H1 (cell line): ENCODE measurements around the gene NANOS2. TPM values are rescaled to one million over a fixed set of nuclear protein-coding genes. Genes with fewer than 3 reads are reported as not detected.

Experiments used
- CTCF ChIA-PET: fragments of 300-600 bp; sonication (Branson Sonifier 250); formaldehyde crosslinking; loops from one replicate; lab custom pipeline; 2021; ENCODE audit not compliant: partially characterized antibody; lab: Charles Lee
- POLR2A ChIA-PET: fragments of 300-600 bp; sonication (Branson Sonifier 250); formaldehyde crosslinking; loops from one replicate; lab custom pipeline; 2021; ENCODE audit warnings: inconsistent platforms; ENCODE audit not compliant: partially characterized antibody; lab: Charles Lee
- DNase-seq, 2 experiments: peaks; one replicate each; pipeline versions ENCODE4 v3.0.0 to v3.0.0-alpha.2; 2010 to 2022; ENCODE audit warnings: low spot score in 2 of 2, low read depth in 1 of 2, mixed read lengths in 1 of 2
- FAIRE-seq: peaks from 2 replicates; lab custom pipeline; 2011; peaks lifted over from hg19 to GRCh38; lab: Jason Lieb, UNC
- H2AFZ ChIP-seq: 2 replicates; pipeline ENCODE4 v1.8.1; 2012; ENCODE audit warnings: low read length, inconsistent platforms
- H2AK5ac ChIP-seq: 2 replicates; pipeline ENCODE4 v1.6.1; 2013; ENCODE audit warnings: low read depth, low read length
- H2BK120ac ChIP-seq: replicated peaks from 2 replicates; pipeline ENCODE3; 2013; ENCODE audit warnings: low read depth, low read length, inconsistent platforms
- H2BK12ac ChIP-seq: 2 replicates; pipeline ENCODE4 v1.6.1; 2013; ENCODE audit warnings: low read depth, low read length
- H2BK15ac ChIP-seq: 2 replicates; pipeline ENCODE4 v1.6.1; 2013; ENCODE audit warnings: low read length
- H2BK20ac ChIP-seq: 2 replicates; pipeline ENCODE4 v1.6.1; 2013; ENCODE audit warnings: low read length
- H2BK5ac ChIP-seq: 2 replicates; pipeline ENCODE4 v1.6.1; 2013; ENCODE audit warnings: low read depth, low read length
- H3K14ac ChIP-seq: 2 replicates; pipeline ENCODE4 v1.6.1; 2013; ENCODE audit warnings: inconsistent platforms; ENCODE audit not compliant: insufficient read length
- H3K18ac ChIP-seq: 2 replicates; pipeline ENCODE4 v1.6.1; 2013; ENCODE audit warnings: low read length; ENCODE audit errors: extremely low read depth
- H3K23ac ChIP-seq: 2 replicates; pipeline ENCODE4 v1.6.1; 2013; ENCODE audit warnings: inconsistent platforms; ENCODE audit not compliant: insufficient read length
- H3K23me2 ChIP-seq: 2 replicates; pipeline ENCODE4 v1.6.1; 2013; ENCODE audit warnings: low read depth, low read length
- H3K27ac ChIP-seq: 2 replicates; pipeline ENCODE4 v1.6.1; 2011; ENCODE audit warnings: low read depth, low read length, inconsistent platforms
- H3K27me3 ChIP-seq, 4 experiments: replicated peaks in 1 of 4; 1 replicate in 1 of 4; 2 replicates in 3 of 4; pipeline versions ENCODE4 v1.6.1 to v1.8.1; 2011 to 2013; ENCODE audit warnings: low read length in 3 of 4, mild to moderate bottlenecking in 3 of 4, inconsistent platforms in 2 of 4, mixed read lengths in 2 of 4, moderate library complexity in 1 of 4; ENCODE audit not compliant: control insufficient read depth in 3 of 4, insufficient read depth in 3 of 4; ENCODE audit errors: extremely low read depth in 1 of 4
- H3K36me3 ChIP-seq, 4 experiments: 2 replicates each; pipeline versions ENCODE4 v1.6.1 to v1.8.1; 2011 to 2013; ENCODE audit warnings: mild to moderate bottlenecking in 4 of 4, low read length in 3 of 4, moderate library complexity in 2 of 4, control low read depth in 1 of 4, inconsistent platforms in 1 of 4; ENCODE audit not compliant: insufficient read depth in 4 of 4, control insufficient read depth in 2 of 4
- H3K4ac ChIP-seq: replicated peaks from 2 replicates; pipeline ENCODE3; 2013; ENCODE audit warnings: low read length, low read depth, mixed read lengths, inconsistent platforms; ENCODE audit not compliant: insufficient read length
- H3K4me1 ChIP-seq, 4 experiments: replicated peaks in 1 of 4; 1 replicate in 1 of 4; 2 replicates in 3 of 4; pipeline versions ENCODE4 v1.6.1 to v1.8.1; 2011 to 2013; ENCODE audit warnings: low read length in 3 of 4, inconsistent platforms in 2 of 4, mixed read lengths in 1 of 4; ENCODE audit not compliant: insufficient read depth in 4 of 4, control insufficient read depth in 3 of 4
- H3K4me2 ChIP-seq, 2 experiments: 2 replicates each; pipeline versions ENCODE4 v1.6.1 to v1.8.1; 2011 to 2013; ENCODE audit warnings: low read depth in 2 of 2, low read length in 2 of 2, control low read depth in 1 of 2, inconsistent platforms in 1 of 2, mild to moderate bottlenecking in 1 of 2; ENCODE audit not compliant: insufficient read depth in 1 of 2
- H3K4me3 ChIP-seq, 4 experiments: fragments of 200-600, 300-600 bp in 1 of 4; sonication (generic), shearing (Covaris generic), sonication (Bioruptor Twin) in 1 of 4; 2 replicates each; pipeline versions ENCODE4 v1.5.1 to v1.8.1; 2011 to 2016; ENCODE audit warnings: low read length in 4 of 4, low read depth in 3 of 4, control low read depth in 2 of 4, inconsistent platforms in 2 of 4, mild to moderate bottlenecking in 2 of 4, mixed read lengths in 1 of 4, moderate library complexity in 1 of 4; ENCODE audit not compliant: insufficient read depth in 2 of 4; ENCODE audit errors: extremely low read depth in 1 of 4
- H3K56ac ChIP-seq: replicated peaks from 2 replicates; pipeline ENCODE3; 2013; ENCODE audit warnings: low read depth, mild to moderate bottlenecking, mixed read lengths, low read length, inconsistent platforms; ENCODE audit not compliant: insufficient read length
- H3K79me1 ChIP-seq: 2 replicates; pipeline ENCODE4 v1.6.1; 2013; ENCODE audit warnings: low read depth, low read length, control low read depth
- H3K79me2 ChIP-seq, 2 experiments: 2 replicates each; pipeline versions ENCODE4 v1.6.1 to v1.8.1; 2012 to 2013; ENCODE audit warnings: low read length in 2 of 2, mild to moderate bottlenecking in 2 of 2, inconsistent platforms in 1 of 2; ENCODE audit not compliant: insufficient read depth in 2 of 2, control insufficient read depth in 1 of 2
- H3K9ac ChIP-seq, 4 experiments: replicated peaks in 1 of 4; 1 replicate in 1 of 4; 2 replicates in 3 of 4; pipeline versions ENCODE4 v1.6.1 to v1.8.1; 2011 to 2013; ENCODE audit warnings: low read depth in 3 of 4, low read length in 3 of 4, control low read depth in 2 of 4, mild to moderate bottlenecking in 2 of 4, moderate library complexity in 2 of 4, inconsistent platforms in 1 of 4; ENCODE audit errors: extremely low read depth in 1 of 4
- H3K9me3 ChIP-seq, 2 experiments: 2 replicates each; pipeline versions ENCODE4 v1.6.1 to v1.8.1; 2012 to 2013; ENCODE audit warnings: mild to moderate bottlenecking in 2 of 2, moderate library complexity in 2 of 2, control low read depth in 1 of 2, inconsistent platforms in 1 of 2, low read depth in 1 of 2, low read length in 1 of 2, mixed read lengths in 1 of 2; ENCODE audit not compliant: insufficient read depth in 2 of 2
- H4K20me1 ChIP-seq, 2 experiments: replicated peaks in 1 of 2; 2 replicates each; pipeline versions ENCODE3 to v1.8.1; 2011 to 2013; ENCODE audit warnings: inconsistent platforms in 2 of 2, low read length in 2 of 2, mild to moderate bottlenecking in 1 of 2; ENCODE audit not compliant: insufficient read depth in 2 of 2, control insufficient read depth in 1 of 2
- H4K5ac ChIP-seq: 2 replicates; pipeline ENCODE4 v1.6.1; 2013; ENCODE audit warnings: low read length, low read depth, mixed read lengths, inconsistent platforms; ENCODE audit not compliant: insufficient read length
- H4K8ac ChIP-seq: 2 replicates; pipeline ENCODE4 v1.8.0; 2013; ENCODE audit warnings: mild to moderate bottlenecking, moderate library complexity, low read length, inconsistent platforms; ENCODE audit not compliant: insufficient read depth; ENCODE audit errors: extremely low read depth
- H4K91ac ChIP-seq: replicated peaks from 2 replicates; pipeline ENCODE3; 2013; ENCODE audit warnings: low read length, mixed read lengths, inconsistent platforms; ENCODE audit not compliant: insufficient read length
- SUZ12 ChIP-seq: fragments of 200-600 bp; sonication (generic); IDR thresholded peaks from 2 replicates; pipeline ENCODE4 v1.6.1; 2012; ENCODE audit warnings: mild to moderate bottlenecking, inconsistent platforms, low read length, moderate library complexity, mixed read lengths
- WGBS, 2 experiments: shearing (Covaris generic) in 1 of 2; methylation state at CpG; one replicate each; pipeline versions ENCODE4 v1.1.6 to v1.1.7; 2013 to 2015; ENCODE audit warnings: low lambda C conversion rate in 2 of 2, mixed read lengths in 2 of 2, inconsistent platforms in 1 of 2, low coverage in 1 of 2, missing lambda C conversion rate in 1 of 2; ENCODE audit not compliant: insufficient replicate concordance in 2 of 2, insufficient coverage in 1 of 2, insufficient read length in 1 of 2; ENCODE audit errors: extremely low coverage in 1 of 2, missing lambda C conversion rate in 1 of 2; 5-methylcytosine and 5-hydroxymethylcytosine counted together
- polyA plus RNA-seq, 7 experiments: library from polyadenylated mRNA; depleted of rRNA in 3 of 7; stranded (reverse) in 5 of 7; unstranded in 2 of 7; fragments of >200 nt in 5 of 7; fragments of 200-250 nt in 2 of 7; gene quantifications; 1 replicate in 5 of 7; 2 replicates in 1 of 7; 4 replicates in 1 of 7; pipeline versions ENCODE4 v1.2.1 to v1.2.3, GENCODE V29; 2011 to 2013; ENCODE audit warnings: missing spikeins in 2 of 7, mixed read lengths in 2 of 7
- total RNA-seq: library from RNA; stranded (reverse); fragmentation: NEBNext Ultra II Directional; extraction: Animal tissue kit (Norgen Biotek cat#: 25700); gene quantifications from 2 replicates; pipeline ENCODE4 v1.2.1, GENCODE V29; 2021

Gene NANOS2
- total and polyA plus RNA-seq, 2 of the 8 experiments (the other 6 are each of a cell fraction or from before 2014, with no cell fraction given): 0.20 TPM; not detected in 1

GRCh38 chr19:45917421-45918091 lies 3.0 kb upstream of the NANOS2 start:
- no peak overlapping the region for H3K18ac ChIP-seq
- H3K79me2 ChIP-seq: no peaks in the 10 kb centered on the region
- H3K36me3 ChIP-seq: no peaks in the 10 kb centered on the region
- H2AFZ ChIP-seq: no peak overlapping the region
- POLR2A ChIA-PET: interaction anchor here (1.0 kb wide), 1 partner anchor 54 kb away, joined by 3 read pairs; no protein-coding TSS in a partner anchor
- no peaks in the 10 kb centered on the region for H3K23me2 ChIP-seq
- H4K20me1 ChIP-seq: no peaks in the 10 kb centered on the region
- no peak overlapping the region for H3K4ac ChIP-seq
- no peaks in the 10 kb centered on the region for H3K79me1 ChIP-seq
- H2AK5ac ChIP-seq: no peak overlapping the region
- H2BK120ac ChIP-seq: no peak overlapping the region
- CTCF ChIA-PET: interaction anchor here (0.6 to 1.0 kb wide), 2 partner anchors 14 to 113 kb away, joined by 3 to 5 read pairs; no protein-coding TSS in a partner anchor
- no peaks in the 10 kb centered on the region for H3K27me3 ChIP-seq
- no peak overlapping the region for H2BK20ac ChIP-seq
- H3K23ac ChIP-seq: no peak overlapping the region
- no peak overlapping the region for H2BK15ac ChIP-seq
- no peak overlapping the region for H3K27ac ChIP-seq
- H3K4me3 ChIP-seq: no peak overlapping the region
- H3K9ac ChIP-seq: no peak overlapping the region
- no peak overlapping the region for H3K14ac ChIP-seq
- H4K91ac ChIP-seq: no peak overlapping the region
- FAIRE-seq (no peak), DNase-seq (no peak)
- H3K4me2 ChIP-seq: no peak overlapping the region
- H3K9me3 ChIP-seq: no peaks in the 10 kb centered on the region
- no peak overlapping the region for H3K56ac ChIP-seq
- TF ChIP-seq SUZ12: no peak
- WGBS, 2 experiments: 93% methylated on average over 4 of the region's 4 CpGs; no CpG with 5 or more reads in 1 of the 2 experiments
- no peak overlapping the region for H2BK12ac ChIP-seq
- H3K4me1 ChIP-seq: peaks cover 0 to 3% (median 0%) of the 10 kb centered on the region in 4 experiments; a peak in 4 of 7 replicates
- H2BK5ac ChIP-seq: no peak overlapping the region
- H4K5ac ChIP-seq: no peak overlapping the region
- H4K8ac ChIP-seq: no peak overlapping the region
